ENCODE data around the gene CRABP2. TPM values are rescaled to one million over a fixed set of nuclear protein-coding genes. Genes with fewer than 3 reads are reported as not detected.
A peak's percentile ranks its signal among the peaks of the same experiment; 100 is the strongest.

The CRABP2 gene
- total and polyA plus RNA-seq, 11 donors: 0.46 to 11.4 (median 1.4) TPM; not detected in 3

DNA sequence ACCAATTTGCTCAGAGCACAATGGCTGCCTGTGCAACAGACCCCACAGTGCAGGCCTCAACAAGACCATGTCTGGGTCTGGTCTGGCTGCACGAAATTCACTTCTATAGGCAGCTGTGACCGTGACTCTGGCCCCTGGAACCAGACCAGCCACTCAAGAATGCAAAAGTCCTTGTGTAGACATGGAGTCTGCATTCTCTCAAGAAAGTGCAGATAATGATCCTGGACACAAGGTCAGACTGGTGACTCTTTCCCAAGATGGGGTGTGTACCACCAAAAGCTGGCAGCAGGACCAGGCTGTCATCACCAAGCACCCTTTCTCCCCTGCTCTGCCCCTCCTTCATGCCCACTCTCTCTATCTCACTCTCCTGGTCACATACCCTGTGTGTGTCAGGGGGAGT is 15.7 kb upstream of the CRABP2 start:
- ATAC-seq: no peak
- peaks cover 5 to 20% (median 15%) of the 10 kb centered on the region in 12 donors for H3K4me1 ChIP-seq
- H3K27ac ChIP-seq: no peak overlapping the region
- TF ChIP-seq, protein P1, sequence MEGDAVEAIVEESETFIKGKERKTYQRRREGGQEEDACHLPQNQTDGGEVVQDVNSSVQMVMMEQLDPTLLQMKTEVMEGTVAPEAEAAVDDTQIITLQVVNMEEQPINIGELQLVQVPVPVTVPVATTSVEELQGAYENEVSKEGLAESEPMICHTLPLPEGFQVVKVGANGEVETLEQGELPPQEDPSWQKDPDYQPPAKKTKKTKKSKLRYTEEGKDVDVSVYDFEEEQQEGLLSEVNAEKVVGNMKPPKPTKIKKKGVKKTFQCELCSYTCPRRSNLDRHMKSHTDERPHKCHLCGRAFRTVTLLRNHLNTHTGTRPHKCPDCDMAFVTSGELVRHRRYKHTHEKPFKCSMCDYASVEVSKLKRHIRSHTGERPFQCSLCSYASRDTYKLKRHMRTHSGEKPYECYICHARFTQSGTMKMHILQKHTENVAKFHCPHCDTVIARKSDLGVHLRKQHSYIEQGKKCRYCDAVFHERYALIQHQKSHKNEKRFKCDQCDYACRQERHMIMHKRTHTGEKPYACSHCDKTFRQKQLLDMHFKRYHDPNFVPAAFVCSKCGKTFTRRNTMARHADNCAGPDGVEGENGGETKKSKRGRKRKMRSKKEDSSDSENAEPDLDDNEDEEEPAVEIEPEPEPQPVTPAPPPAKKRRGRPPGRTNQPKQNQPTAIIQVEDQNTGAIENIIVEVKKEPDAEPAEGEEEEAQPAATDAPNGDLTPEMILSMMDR (IDR thresholded peaks at IDR 0.05): no peak
- no peak for TF ChIP-seq POLR2A (IDR thresholded peaks at IDR 0.05)
- DNase-seq: peak in 1 of 5 donors; percentile 20
- H3K9me3 ChIP-seq: no peaks in the 10 kb centered on the region
- no peaks in the 10 kb centered on the region for H3K27me3 ChIP-seq
- intact Hi-C loops (cut with DNase I): loop anchor here in 5 of 10 donors (10.0 kb wide), 4 partner anchors 96 to 164 kb away; partner anchors contain the start of genes NTRK1 (in 3 of the 5) and INSRR (in 2 of the 5)
- 56 to 80% (median 61%) methylated on average over 1 to 2 of the region's 2 CpGs for WGBS, 4 donors
- H3K36me3 ChIP-seq: peaks cover 0 to 63% (median 42%) of the 10 kb centered on the region in 9 donors
- no peak overlapping the region for H3K4me3 ChIP-seq

DNA sequence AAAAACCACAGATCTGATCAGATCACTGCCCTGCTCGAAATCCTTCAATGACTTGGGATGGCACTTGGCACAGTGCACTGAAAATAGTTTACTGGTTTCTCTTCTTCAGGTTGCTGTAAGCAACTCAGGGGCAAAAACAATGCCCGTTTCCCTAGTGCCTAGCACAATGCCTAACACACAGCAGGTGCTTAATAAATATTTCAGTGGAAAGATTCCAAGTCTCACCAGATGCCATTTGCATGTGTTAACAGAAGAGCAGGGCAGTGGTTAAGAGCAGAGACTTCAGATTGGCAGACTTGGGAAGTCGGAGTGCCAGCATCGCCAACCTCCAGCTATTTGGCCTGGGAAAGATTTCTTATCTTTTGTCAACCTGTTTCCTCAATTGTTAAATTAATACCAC is 12.0 kb upstream of the CRABP2 start:
- ATAC-seq: no peak
- WGBS, 4 donors: 70 to 82% (median 72%) methylated on average over 4 of the region's 4 CpGs
- no peaks in the 10 kb centered on the region for H3K9me3 ChIP-seq

DNA sequence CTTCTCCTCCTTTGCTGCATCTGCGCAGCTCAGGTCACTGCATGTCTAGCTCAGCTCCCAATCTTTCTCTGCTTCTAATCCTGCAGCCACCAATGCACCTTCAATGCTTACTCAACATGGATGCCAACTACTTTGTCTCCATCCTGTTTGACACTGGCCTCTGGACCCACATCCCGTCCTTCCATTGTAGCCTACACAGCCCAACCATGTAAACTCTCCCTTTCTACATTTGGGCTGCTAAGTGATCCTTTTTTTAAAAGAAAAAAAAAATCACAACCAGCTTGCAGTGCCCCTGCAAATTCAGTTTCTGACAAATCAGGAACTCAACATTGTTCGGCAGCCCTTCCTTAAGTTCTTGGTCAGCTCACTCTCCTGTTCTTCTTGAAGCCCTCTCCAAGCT is 9.4 kb upstream of the CRABP2 start:
- Histone ChIP-seq H3K27ac (no peak overlapping the region), H3K9me3 (no peaks in the 10 kb centered on the region), H3K4me1 (peaks cover 0 to 8% (median 4%) of the 10 kb centered on the region in 12 donors), H3K4me3 (no peak overlapping the region), H3K27me3 (no peaks in the 10 kb centered on the region), H3K36me3 (peaks cover 0 to 10% (median 0%) of the 10 kb centered on the region in 9 donors)
- no peak for ATAC-seq
- intact Hi-C loops (cut with DNase I): no loop called here
- TF ChIP-seq POLR2A (IDR thresholded peaks at IDR 0.05): no peak
- TF ChIP-seq, protein P1 (IDR thresholded peaks at IDR 0.05): no peak
- no peak for DNase-seq
- 78 to 82% (median 80%) methylated on average over 3 of the region's 3 CpGs for WGBS, 4 donors

More for the DNA sequence above, 12.0 kb upstream of the CRABP2 start:
- H3K4me1 ChIP-seq: no peaks in the 10 kb centered on the region
- TF ChIP-seq, protein P1 (IDR thresholded peaks at IDR 0.05): no peak
- no peak for TF ChIP-seq POLR2A (IDR thresholded peaks at IDR 0.05)
- no peak overlapping the region for H3K4me3 ChIP-seq
- intact Hi-C loops (cut with DNase I): no loop called here
- DNase-seq: peak in 1 of 5 donors; percentile 15
- no peaks in the 10 kb centered on the region for H3K27me3 ChIP-seq
- H3K36me3 ChIP-seq: peaks cover 0 to 31% (median 18%) of the 10 kb centered on the region in 9 donors
- H3K27ac ChIP-seq: no peak overlapping the region

DNA sequence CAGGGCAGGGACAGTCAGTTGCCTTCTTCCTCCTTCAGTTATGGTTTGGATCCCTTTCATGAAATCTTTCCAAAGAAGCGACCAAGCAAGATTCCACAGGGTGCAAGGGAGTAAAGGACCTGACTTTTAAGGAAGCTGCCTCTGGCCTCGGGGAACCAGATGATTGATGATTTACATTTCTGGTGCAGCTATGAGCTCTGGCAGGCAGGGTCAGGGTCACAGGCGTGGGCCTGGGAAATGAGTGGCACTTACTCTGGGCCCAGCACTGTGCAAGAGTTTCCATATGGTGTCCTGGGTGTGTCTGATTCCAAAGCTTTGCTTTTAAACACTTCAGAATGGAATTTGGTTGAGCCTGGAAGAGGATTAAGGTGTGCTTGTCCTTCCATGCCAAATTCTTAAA is 7.2 kb upstream of the CRABP2 start:
- H3K27ac ChIP-seq: no peak overlapping the region
- intact Hi-C loops (cut with DNase I): no loop called here
- H3K4me1 ChIP-seq: peaks cover 0 to 22% (median 9%) of the 10 kb centered on the region in 12 donors
- WGBS, 4 donors: 85 to 91% (median 86%) methylated on average over 3 of the region's 3 CpGs
- ATAC-seq (no peak), DNase-seq (peak in 1 of 5 donors; percentile 23)
- no peak overlapping the region for H3K4me3 ChIP-seq
- no peaks in the 10 kb centered on the region for H3K9me3 ChIP-seq
- TF ChIP-seq POLR2A (IDR thresholded peaks at IDR 0.05): no peak
- TF ChIP-seq, protein P1 (IDR thresholded peaks at IDR 0.05): no peak
- peaks cover 0 to 6% (median 0%) of the 10 kb centered on the region in 9 donors for H3K36me3 ChIP-seq
- H3K27me3 ChIP-seq: no peaks in the 10 kb centered on the region

Data from heart left ventricle (tissue), 16 donors.